ENCODE measurements around the gene PRSS53.

Gene PRSS53

DNA sequence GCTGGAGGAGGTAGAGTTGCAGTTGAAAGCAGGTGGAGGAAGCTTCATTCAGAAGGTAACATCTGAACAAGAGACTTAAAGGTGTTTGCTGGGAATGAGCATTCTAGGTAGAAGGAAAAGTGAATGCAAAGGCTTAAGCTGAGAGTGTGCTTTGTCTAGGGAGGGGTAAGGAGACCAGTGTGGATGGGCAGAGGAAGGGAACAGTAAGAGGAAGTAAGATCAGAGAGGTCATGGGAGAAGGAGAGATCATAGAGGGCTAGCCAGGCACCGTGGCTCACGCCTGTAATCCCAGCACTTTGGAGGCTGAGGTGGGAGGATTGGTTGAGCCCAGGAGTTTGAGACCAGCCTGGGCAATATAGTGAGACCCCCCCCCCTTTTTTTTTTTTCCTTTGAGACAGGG is 52.1 kb downstream of the PRSS53 start:
- no peak for DNase-seq

DNA sequence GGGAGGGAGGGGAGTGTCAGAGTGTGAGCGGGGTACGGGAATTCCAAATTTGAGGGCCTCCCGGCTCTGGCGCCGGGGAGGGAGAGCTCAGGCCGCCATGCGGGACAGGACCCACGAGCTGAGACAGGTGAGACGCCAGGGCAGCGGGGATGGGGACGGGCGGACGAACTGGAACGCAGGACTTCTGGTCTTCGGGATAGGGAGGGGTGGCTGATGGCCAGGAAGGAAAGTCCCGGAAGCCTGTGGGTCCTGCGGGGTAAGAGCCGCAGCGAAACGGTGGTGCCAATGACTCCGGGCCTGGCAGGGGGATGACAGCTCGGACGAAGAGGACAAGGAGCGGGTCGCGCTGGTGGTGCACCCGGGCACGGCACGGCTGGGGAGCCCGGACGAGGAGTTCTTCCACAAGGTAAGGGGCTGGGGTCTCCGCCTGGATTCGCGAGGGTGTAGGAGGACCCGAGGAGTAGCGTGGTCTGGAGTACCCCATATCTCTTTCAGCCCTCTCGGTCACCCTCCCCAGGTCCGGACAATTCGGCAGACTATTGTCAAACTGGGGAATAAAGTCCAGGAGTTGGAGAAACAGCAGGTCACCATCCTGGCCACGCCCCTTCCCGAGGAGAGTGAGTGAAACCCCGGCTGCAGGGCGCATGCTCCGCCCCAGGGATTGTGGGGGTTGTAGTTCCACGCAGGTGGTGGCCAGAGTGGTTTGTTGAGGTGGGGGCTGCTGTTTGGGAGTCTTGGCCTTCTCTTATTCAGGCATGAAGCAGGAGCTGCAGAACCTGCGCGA is 54.8 kb downstream of the PRSS53 start:
- DNase-seq: peak; percentile 34
